Stomach (tissue), 9 donors: Measurements from ENCODE around the gene GOLM1. TPM values are rescaled to one million over a fixed set of nuclear protein-coding genes. Genes with fewer than 3 reads are reported as not detected.

Experiments used
- DNase-seq, 2 donors: peaks; one replicate each; pipeline versions ENCODE4 v3.0.0 to v3.0.0-alpha.2; 2013 to 2019
- H3K27ac ChIP-seq, 5 donors: fragments of 200-600 bp in 4 of 5; sonication (generic) in 4 of 5; one replicate each; pipeline ENCODE4 v1.5.1; 2013 to 2019; ENCODE audit warnings: mild to moderate bottlenecking in 1 of 5, moderate library complexity in 1 of 5
- H3K27me3 ChIP-seq, 3 donors: fragments of 200-600 bp; sonication (generic); one replicate each; pipeline ENCODE4 v1.5.1; 2017 to 2019; ENCODE audit warnings: mixed run types in 1 of 3
- H3K36me3 ChIP-seq, 4 donors: fragments of 200-600 bp; sonication (generic); 1 replicate in 3 of 4; 2 replicates in 1 of 4; pipeline ENCODE4 v1.5.1; 2016 to 2019
- H3K4me1 ChIP-seq, 4 donors: fragments of 200-600 bp; sonication (generic); one replicate each; pipeline ENCODE4 v1.5.1; 2016 to 2019
- H3K4me3 ChIP-seq, 4 donors: fragments of 200-600 bp; sonication (generic) in 3 of 4; one replicate each; pipeline ENCODE4 v1.5.1; 2016 to 2019; ENCODE audit warnings: mild to moderate bottlenecking in 1 of 4
- H3K9me3 ChIP-seq, 4 donors: fragments of 200-600 bp; sonication (generic); one replicate each; pipeline ENCODE4 v1.5.1; 2016 to 2019
- EP300 ChIP-seq: sonication (generic); formaldehyde crosslinking; IDR thresholded peaks from one replicate; pipeline ENCODE4 v1.6.1; 2017; ENCODE audit warnings: antibody characterized with exemption
- POLR2A ChIP-seq, 4 donors: fragments of 450-650 bp; IDR thresholded peaks; one replicate each; pipeline ENCODE4 v1.6.1; 2016; ENCODE audit warnings: antibody characterized with exemption in 4 of 4, control low read depth in 2 of 4, mild to moderate bottlenecking in 1 of 4, moderate library complexity in 1 of 4
- POLR2AphosphoS5 ChIP-seq, 3 donors: sonication (generic); formaldehyde crosslinking; IDR thresholded peaks; one replicate each; pipeline ENCODE4 v1.6.1; 2016; ENCODE audit warnings: antibody characterized with exemption in 3 of 3
- WGBS, 5 donors: extraction: QIAGEN DNeasy Blood & Tissue Kit in 3 of 5; methylation state at CpG; one replicate each; pipeline versions ENCODE4 v1.1.5 to v1.1.7; 2013 to 2018; 5-methylcytosine and 5-hydroxymethylcytosine counted together
- intact Hi-C: fragments of 100-400 bp; cut with DNase I; formaldehyde crosslinking; loops from one replicate; pipeline ENCODE4 v1.15.1; 2023; ENCODE audit warnings: low total_unique reads
- polyA plus RNA-seq, 3 donors: library from polyadenylated mRNA; stranded (reverse); fragments of 200-250 nt; gene quantifications; one replicate each; pipeline ENCODE4 v1.2.3, GENCODE V29; 2013
- small RNA-seq, 4 donors: library from RNA; depleted of rRNA; stranded (forward); fragments of <200 nt; gene quantifications; one replicate each; pipeline ENCODE3, GENCODE V24; 2016
- total RNA-seq, 5 donors: library from RNA; depleted of rRNA; stranded (reverse); fragments of >200 nt; gene quantifications; one replicate each; pipeline versions ENCODE4 v1.1.0 to v1.2.3, GENCODE V29; 2014 to 2016
- TF ChIP-seq, protein P1 (sequence below), 7 experiments: fragments of 450-650 bp in 4 of 7; fragments of 200-600 bp in 3 of 7; sonication (generic) in 3 of 7; IDR thresholded peaks; one replicate each; pipeline ENCODE4 v1.5.1; 2016 to 2019; ENCODE audit warnings: antibody characterized with exemption in 7 of 7, control low read depth in 2 of 7, mild to moderate bottlenecking in 1 of 7
- donor health status: healthy with polysubstance abuse.
- donor health status: Bipolar disorder and iron deficiency.
- donor health status: healthy.

Gene GOLM1
- total and polyA plus RNA-seq, 8 donors = 16.0 to 160 (median 39.4) TPM

DNA sequence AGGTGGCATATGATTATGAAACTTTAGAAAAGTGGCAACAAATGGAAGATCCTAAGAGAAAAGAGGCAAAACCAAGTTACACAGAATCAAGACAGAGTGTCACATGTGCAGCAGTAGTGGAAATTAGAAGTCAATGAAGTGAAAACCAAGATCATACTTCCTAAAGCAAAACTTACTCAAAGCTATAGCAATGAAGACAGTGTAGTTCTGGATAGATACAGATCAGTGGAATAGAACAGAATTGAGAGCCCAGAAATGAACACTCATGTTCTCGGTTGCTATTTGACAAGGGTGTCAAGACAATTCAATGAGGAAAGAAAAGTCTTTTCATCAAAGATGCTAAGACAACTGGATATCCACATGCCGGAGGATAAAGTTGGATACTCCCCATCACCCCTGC, 114.9 kb downstream of the GOLM1 start:
- Histone ChIP-seq H3K27me3 (no peaks in the 10 kb centered on the region), H3K4me3 (no peak overlapping the region), H3K9me3 (no peaks in the 10 kb centered on the region), H3K36me3 (peaks cover 7 to 77% (median 61%) of the 10 kb centered on the region in 4 donors), H3K4me1 (no peaks in the 10 kb centered on the region), H3K27ac (no peak overlapping the region)
- TF ChIP-seq, protein P1, sequence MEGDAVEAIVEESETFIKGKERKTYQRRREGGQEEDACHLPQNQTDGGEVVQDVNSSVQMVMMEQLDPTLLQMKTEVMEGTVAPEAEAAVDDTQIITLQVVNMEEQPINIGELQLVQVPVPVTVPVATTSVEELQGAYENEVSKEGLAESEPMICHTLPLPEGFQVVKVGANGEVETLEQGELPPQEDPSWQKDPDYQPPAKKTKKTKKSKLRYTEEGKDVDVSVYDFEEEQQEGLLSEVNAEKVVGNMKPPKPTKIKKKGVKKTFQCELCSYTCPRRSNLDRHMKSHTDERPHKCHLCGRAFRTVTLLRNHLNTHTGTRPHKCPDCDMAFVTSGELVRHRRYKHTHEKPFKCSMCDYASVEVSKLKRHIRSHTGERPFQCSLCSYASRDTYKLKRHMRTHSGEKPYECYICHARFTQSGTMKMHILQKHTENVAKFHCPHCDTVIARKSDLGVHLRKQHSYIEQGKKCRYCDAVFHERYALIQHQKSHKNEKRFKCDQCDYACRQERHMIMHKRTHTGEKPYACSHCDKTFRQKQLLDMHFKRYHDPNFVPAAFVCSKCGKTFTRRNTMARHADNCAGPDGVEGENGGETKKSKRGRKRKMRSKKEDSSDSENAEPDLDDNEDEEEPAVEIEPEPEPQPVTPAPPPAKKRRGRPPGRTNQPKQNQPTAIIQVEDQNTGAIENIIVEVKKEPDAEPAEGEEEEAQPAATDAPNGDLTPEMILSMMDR (IDR thresholded peaks at IDR 0.05) = no peak
- no peak for TF ChIP-seq POLR2AphosphoS5 (IDR thresholded peaks at IDR 0.05)
- 94 to 100% (median 96%) methylated on average over 2 of the region's 2 CpGs for WGBS, 5 donors
- intact Hi-C loops = no loop called here
- no peak for DNase-seq

DNA sequence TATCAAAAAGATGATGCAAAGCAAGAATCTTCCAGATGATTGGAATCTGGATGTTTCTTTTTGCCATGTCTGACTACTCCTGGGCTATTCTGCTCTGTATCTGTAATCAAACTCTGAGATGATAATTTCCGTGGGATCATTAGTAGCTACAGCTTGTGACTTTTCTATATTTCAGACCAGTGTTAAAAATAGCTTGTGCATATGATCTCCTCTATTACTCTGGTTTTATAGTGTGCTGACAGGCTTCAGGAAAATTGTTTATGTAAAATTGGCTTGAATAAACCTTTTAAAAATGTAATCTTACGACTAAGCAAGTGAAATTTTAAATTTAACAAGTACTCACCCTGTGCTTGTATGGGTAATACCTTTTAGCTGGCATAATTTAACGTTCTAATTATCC, 118.0 kb downstream of the GOLM1 start:
- no peaks in the 10 kb centered on the region for H3K27me3 ChIP-seq
- WGBS, 5 donors = 81 to 87% (median 81%) methylated on average over 3 of the region's 3 CpGs
- TF ChIP-seq EP300 (no peak), POLR2A (IDR thresholded peaks at IDR 0.05) (no peak), POLR2AphosphoS5 (IDR thresholded peaks at IDR 0.05) (no peak)
- TF ChIP-seq, protein P1 (IDR thresholded peaks at IDR 0.05) = no peak
- no peaks in the 10 kb centered on the region for H3K9me3 ChIP-seq
- no peaks in the 10 kb centered on the region for H3K4me1 ChIP-seq
- intact Hi-C loops = no loop called here
- H3K4me3 ChIP-seq = no peak overlapping the region
- peaks cover 14 to 90% (median 79%) of the 10 kb centered on the region in 4 donors for H3K36me3 ChIP-seq
- H3K27ac ChIP-seq = no peak overlapping the region
- no peak for DNase-seq

DNA sequence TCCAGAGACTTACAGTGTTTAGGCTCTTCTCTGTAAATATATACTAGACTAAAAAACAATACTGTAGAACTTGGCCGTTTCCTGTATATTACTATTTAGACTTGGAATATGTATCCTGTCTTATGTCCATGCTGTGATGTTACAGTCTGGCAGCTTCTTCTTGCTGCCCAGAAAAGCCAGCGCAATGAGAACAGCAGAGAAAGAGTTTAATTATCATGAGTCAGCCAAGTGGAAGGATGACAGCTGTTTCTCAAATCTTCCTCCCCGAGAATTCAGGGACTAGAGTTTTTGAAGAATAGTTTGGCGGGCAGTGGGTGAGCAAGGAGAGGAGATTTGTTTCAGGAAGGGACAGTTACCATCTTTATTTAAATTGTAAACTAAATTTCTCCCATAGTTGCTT, 120.9 kb downstream of the GOLM1 start:
- TF ChIP-seq POLR2A (IDR thresholded peaks at IDR 0.05) = no peak
- TF ChIP-seq POLR2AphosphoS5 (IDR thresholded peaks at IDR 0.05) = no peak
- TF ChIP-seq, protein P1 (IDR thresholded peaks at IDR 0.05) = no peak
- no peak for TF ChIP-seq EP300
- DNase-seq = peak in 1 of 2 donors; percentile 33
- Histone ChIP-seq H3K36me3 (peaks cover 18 to 95% (median 84%) of the 10 kb centered on the region in 4 donors), H3K27ac (no peak overlapping the region), H3K4me3 (no peak overlapping the region), H3K9me3 (no peaks in the 10 kb centered on the region), H3K27me3 (no peaks in the 10 kb centered on the region), H3K4me1 (no peaks in the 10 kb centered on the region)
- intact Hi-C loops = no loop called here
- WGBS, 5 donors = 79 to 84% (median 81%) methylated on average over 4 of the region's 4 CpGs

Small RNAs within 50 kb of the gene (small RNA-seq; reads per million reads assigned to genes)
- 0 reads per million in 4 donors for gene AL161447.1

Other genes with a start within 250 kb of the GOLM1 start
- gene NAA35, start 158.4 kb downstream of the GOLM1 start, total RNA-seq = 10 to 100 TPM in 4 of 5 donors, 1 to 10 TPM in 1; 8.8 to 67.0 (median 21.9) TPM
- 1 to 10 TPM; 6.0 to 9.8 (median 6.6) TPM for gene NAA35, start 158.4 kb downstream of the GOLM1 start, polyA plus RNA-seq
- under 1 TPM in 1 of 5 donors, not detected in 4; 0.92 TPM for gene C9orf153, start 160.1 kb upstream of the GOLM1 start, total RNA-seq
- not detected for gene C9orf153, start 160.1 kb upstream of the GOLM1 start, polyA plus RNA-seq
- gene ISCA1, start 183.0 kb upstream of the GOLM1 start, total RNA-seq = 10 to 100 TPM in 4 of 5 donors, 1 to 10 TPM in 1; 5.8 to 80.4 (median 28.0) TPM
- gene ISCA1, start 183.0 kb upstream of the GOLM1 start, polyA plus RNA-seq = 10 to 100 TPM; 19.0 to 45.2 (median 36.4) TPM